ENCODE results near the gene EEFSEC.

EEFSEC gene

GRCh38 chr3:128145279-128145678 is 8.0 kb upstream of the EEFSEC start:
- DNase-seq (ENCODE audit: low read depth in 1 of 2, low spot score in 1 of 2) = peak; percentile 32 to 81
- no peaks in the 10 kb centered on the region for H3K27me3 ChIP-seq (ENCODE audit: insufficient read depth, poor library complexity, severe bottlenecking)
- no peak overlapping the region for H3K27ac ChIP-seq (replicated peaks)
- no peak overlapping the region for H3K4me3 ChIP-seq (replicated peaks; ENCODE audit: insufficient read depth, low read length)
- TF ChIP-seq SPI1 (IDR thresholded peaks at IDR 0.05; ENCODE audit: borderline replicate concordance, low read depth) (no peak; the same call in 1 of the 2 replicates), POLR2AphosphoS5 (IDR thresholded peaks at IDR 0.05; ENCODE audit: low read depth) (no peak), GABPA (IDR thresholded peaks at IDR 0.05; ENCODE audit: low read depth) (no peak), REST (IDR thresholded peaks at IDR 0.05; ENCODE audit: insufficient replicate concordance, low read depth) (no peak), CTCF (IDR thresholded peaks at IDR 0.05; ENCODE audit: insufficient read depth, low read length) (no peak)

GRCh38 chr3:128146201-128146600 is 7.1 kb upstream of the EEFSEC start:
- no peak for TF ChIP-seq REST (IDR thresholded peaks at IDR 0.05; ENCODE audit: insufficient replicate concordance, low read depth)
- TF ChIP-seq SPI1 (IDR thresholded peaks at IDR 0.05; ENCODE audit: borderline replicate concordance, low read depth) = no peak
- no peak for TF ChIP-seq POLR2AphosphoS5 (IDR thresholded peaks at IDR 0.05; ENCODE audit: low read depth)
- TF ChIP-seq GABPA (IDR thresholded peaks at IDR 0.05; ENCODE audit: low read depth) = no peak
- TF ChIP-seq CTCF (IDR thresholded peaks at IDR 0.05; ENCODE audit: insufficient read depth, low read length) = no peak
- Histone ChIP-seq H3K27me3 (ENCODE audit: insufficient read depth, poor library complexity, severe bottlenecking) (no peaks in the 10 kb centered on the region), H3K4me3 (replicated peaks; ENCODE audit: insufficient read depth, low read length) (no peak overlapping the region), H3K27ac (replicated peaks) (no peak overlapping the region)
- no peak for DNase-seq (ENCODE audit: low read depth in 1 of 2, low spot score in 1 of 2)

GRCh38 chr3:128149650-128150049 is 3.6 kb upstream of the EEFSEC start:
- H3K27ac ChIP-seq (replicated peaks) = no peak overlapping the region
- H3K27me3 ChIP-seq (ENCODE audit: insufficient read depth, poor library complexity, severe bottlenecking) = no peaks in the 10 kb centered on the region
- H3K4me3 ChIP-seq (replicated peaks; ENCODE audit: insufficient read depth, low read length) = no peak overlapping the region
- TF ChIP-seq GABPA (IDR thresholded peaks at IDR 0.05; ENCODE audit: low read depth) (no peak), POLR2AphosphoS5 (IDR thresholded peaks at IDR 0.05; ENCODE audit: low read depth) (no peak), CTCF (IDR thresholded peaks at IDR 0.05; ENCODE audit: insufficient read depth, low read length) (no peak), SPI1 (IDR thresholded peaks at IDR 0.05; ENCODE audit: borderline replicate concordance, low read depth) (no peak), REST (IDR thresholded peaks at IDR 0.05; ENCODE audit: insufficient replicate concordance, low read depth) (no peak)
- DNase-seq (ENCODE audit: low read depth in 1 of 2, low spot score in 1 of 2) = peak in 1 of 2 experiments; percentile 27

Measured in HL-60 (cell line).